RWPE2 (cell line): ENCODE measurements around the gene PLCB4.
A peak's percentile ranks its signal among the peaks of the same experiment; 100 is the strongest.

ENCODE experiments used
- ATAC-seq: fragments of 200-7000 bp; cut with Tn5 transposase; 3 replicates; pipeline ENCODE4 v1.9.1; 2021; ENCODE audit warnings: low read depth
- DNase-seq: peaks from one replicate; pipeline ENCODE4 v3.0.0-alpha.2; 2020; ENCODE audit warnings: low spot score
- H3K27ac ChIP-seq: fragments of 450-650 bp; 2 replicates; pipeline ENCODE4 v1.5.1; 2017; ENCODE audit warnings: mild to moderate bottlenecking; ENCODE audit not compliant: poor library complexity, severe bottlenecking
- H3K27me3 ChIP-seq: fragments of 250-450 bp; sonication (Bioruptor Pico); 2 replicates; pipeline ENCODE4 v1.5.1; 2021; ENCODE audit warnings: mild to moderate bottlenecking, moderate library complexity; ENCODE audit not compliant: insufficient read depth, poor library complexity, severe bottlenecking
- H3K36me3 ChIP-seq: fragments of 250-450 bp; sonication (Bioruptor Pico); 2 replicates; pipeline ENCODE4 v1.5.1; 2020; ENCODE audit warnings: low read depth, mild to moderate bottlenecking, moderate library complexity
- H3K4me1 ChIP-seq: fragments of 250-450 bp; sonication (Bioruptor Pico); 2 replicates; pipeline ENCODE4 v1.5.1; 2021; ENCODE audit warnings: mild to moderate bottlenecking, moderate library complexity; ENCODE audit not compliant: insufficient read depth, poor library complexity, severe bottlenecking
- H3K4me3 ChIP-seq: fragments of 250-450 bp; sonication (Bioruptor Pico); 2 replicates; pipeline ENCODE4 v1.5.1; 2021; ENCODE audit warnings: mild to moderate bottlenecking, moderate library complexity; ENCODE audit not compliant: severe bottlenecking
- H3K9me3 ChIP-seq: fragments of 250-450 bp; sonication (Bioruptor Pico); 2 replicates; pipeline ENCODE4 v1.5.1; 2021; ENCODE audit warnings: mild to moderate bottlenecking, moderate library complexity; ENCODE audit not compliant: severe bottlenecking
- TF ChIP-seq, protein P1 (sequence below): fragments of 450-650 bp; IDR thresholded peaks from one replicate; pipeline ENCODE4 v1.5.1; 2017; ENCODE audit warnings: mild to moderate bottlenecking, moderate library complexity; ENCODE audit not compliant: poor library complexity, severe bottlenecking

Gene PLCB4

DNA sequence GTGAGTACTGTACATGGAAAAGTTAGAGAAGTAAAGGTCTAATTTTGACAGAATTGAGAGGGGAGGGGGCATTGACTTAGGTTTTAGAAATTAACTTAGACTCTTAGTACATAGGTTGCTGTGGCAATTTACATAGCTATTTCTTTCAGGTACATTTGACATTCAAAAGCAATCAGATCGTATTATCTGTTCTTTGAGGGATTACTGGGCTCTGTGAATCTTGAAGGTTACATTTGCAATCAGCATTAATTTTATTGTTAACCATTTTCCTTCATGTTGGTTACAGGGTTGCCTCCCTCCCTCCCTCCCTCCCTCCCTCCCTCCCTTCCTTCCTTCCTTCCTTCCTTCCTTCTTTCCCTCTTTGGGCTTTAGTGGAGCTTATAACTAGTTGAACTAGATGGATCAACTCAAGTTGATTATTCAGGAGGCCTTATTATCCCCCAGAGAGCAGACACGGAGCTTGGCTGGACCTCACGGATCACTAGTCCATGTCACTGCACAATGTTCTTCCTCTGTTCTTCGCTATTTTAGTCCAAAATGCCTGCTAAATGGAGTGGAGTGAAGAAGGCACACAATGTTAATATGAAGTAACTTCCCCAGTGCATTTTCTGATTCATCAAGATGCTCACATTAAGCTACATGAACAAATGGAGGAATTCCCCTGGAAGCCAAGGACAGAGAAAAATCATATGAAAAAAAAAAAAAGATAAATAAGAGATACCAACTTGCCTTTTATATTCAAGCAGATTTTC lies 87.8 kb downstream of the PLCB4 start:
- no peak overlapping the region for H3K4me3 ChIP-seq
- no peak for DNase-seq
- 0 out of 2 replicates have a peak, but pooled peaks cover 4% of the 10 kb centered on the region for H3K36me3 ChIP-seq
- ATAC-seq: no peak
- H3K27ac ChIP-seq: no peak overlapping the region
- no peaks in the 10 kb centered on the region for H3K9me3 ChIP-seq
- H3K4me1 ChIP-seq: peaks cover 2% of the 10 kb centered on the region
- no peaks in the 10 kb centered on the region for H3K27me3 ChIP-seq
- TF ChIP-seq, protein P1, sequence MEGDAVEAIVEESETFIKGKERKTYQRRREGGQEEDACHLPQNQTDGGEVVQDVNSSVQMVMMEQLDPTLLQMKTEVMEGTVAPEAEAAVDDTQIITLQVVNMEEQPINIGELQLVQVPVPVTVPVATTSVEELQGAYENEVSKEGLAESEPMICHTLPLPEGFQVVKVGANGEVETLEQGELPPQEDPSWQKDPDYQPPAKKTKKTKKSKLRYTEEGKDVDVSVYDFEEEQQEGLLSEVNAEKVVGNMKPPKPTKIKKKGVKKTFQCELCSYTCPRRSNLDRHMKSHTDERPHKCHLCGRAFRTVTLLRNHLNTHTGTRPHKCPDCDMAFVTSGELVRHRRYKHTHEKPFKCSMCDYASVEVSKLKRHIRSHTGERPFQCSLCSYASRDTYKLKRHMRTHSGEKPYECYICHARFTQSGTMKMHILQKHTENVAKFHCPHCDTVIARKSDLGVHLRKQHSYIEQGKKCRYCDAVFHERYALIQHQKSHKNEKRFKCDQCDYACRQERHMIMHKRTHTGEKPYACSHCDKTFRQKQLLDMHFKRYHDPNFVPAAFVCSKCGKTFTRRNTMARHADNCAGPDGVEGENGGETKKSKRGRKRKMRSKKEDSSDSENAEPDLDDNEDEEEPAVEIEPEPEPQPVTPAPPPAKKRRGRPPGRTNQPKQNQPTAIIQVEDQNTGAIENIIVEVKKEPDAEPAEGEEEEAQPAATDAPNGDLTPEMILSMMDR: no peak

DNA sequence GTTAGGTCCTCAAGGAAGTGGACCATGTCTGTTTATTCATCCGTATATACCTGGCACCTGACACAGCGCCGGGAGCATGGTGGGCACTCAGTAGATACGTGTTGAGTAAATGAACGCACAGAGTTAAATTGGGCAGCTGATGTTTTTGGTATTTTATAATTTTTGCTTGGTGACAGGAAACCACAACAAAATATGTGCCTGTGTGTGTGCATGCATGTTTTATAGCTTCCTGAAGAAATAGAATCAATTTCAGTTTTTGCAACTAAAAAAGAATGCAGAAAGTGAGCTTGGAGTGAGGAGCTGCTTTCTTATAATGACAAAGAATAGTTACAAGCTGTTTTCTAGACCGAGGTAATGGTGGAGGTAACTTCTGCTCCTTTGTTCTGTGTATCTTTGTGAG lies 91.4 kb downstream of the PLCB4 start:
- DNase-seq (no peak), ATAC-seq (0 out of 3 replicates have a peak, but pooled peaks have one; percentile 18)
- Histone ChIP-seq H3K4me3 (no peak overlapping the region), H3K36me3 (0 out of 2 replicates have a peak, but pooled peaks cover 4% of the 10 kb centered on the region), H3K27me3 (no peaks in the 10 kb centered on the region), H3K9me3 (no peaks in the 10 kb centered on the region), H3K27ac (peak overlapping the region; percentile 6), H3K4me1 (peaks cover 2% of the 10 kb centered on the region)
- TF ChIP-seq, protein P1: no peak

DNA sequence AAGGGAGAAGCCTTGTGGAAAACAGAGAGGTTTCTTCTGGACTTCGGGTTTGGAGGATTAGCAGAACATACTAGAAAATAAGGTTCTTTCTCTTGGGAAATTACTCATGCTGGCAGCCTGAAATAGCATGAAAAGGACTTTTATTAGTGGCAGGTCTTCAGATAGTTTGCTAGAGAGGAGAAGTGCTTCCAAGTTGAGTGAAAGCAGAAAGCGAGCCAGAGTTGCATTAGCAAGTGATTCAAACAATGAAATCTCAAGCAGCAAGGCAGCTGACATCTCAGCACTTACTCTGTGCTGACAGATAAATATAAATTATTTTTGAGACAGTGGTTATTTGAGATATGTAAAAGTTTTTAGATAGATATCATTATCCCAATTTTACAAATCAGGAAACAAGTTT lies 91.9 kb downstream of the PLCB4 start:
- Histone ChIP-seq H3K4me1 (peaks cover 6% of the 10 kb centered on the region), H3K27me3 (no peaks in the 10 kb centered on the region), H3K4me3 (no peak overlapping the region), H3K36me3 (0 out of 2 replicates have a peak, but pooled peaks cover 4% of the 10 kb centered on the region), H3K27ac (peak overlapping the region; percentile 6), H3K9me3 (no peaks in the 10 kb centered on the region)
- DNase-seq (no peak), ATAC-seq (no peak; the same call in 2 of the 3 replicates)
- TF ChIP-seq, protein P1: no peak

DNA sequence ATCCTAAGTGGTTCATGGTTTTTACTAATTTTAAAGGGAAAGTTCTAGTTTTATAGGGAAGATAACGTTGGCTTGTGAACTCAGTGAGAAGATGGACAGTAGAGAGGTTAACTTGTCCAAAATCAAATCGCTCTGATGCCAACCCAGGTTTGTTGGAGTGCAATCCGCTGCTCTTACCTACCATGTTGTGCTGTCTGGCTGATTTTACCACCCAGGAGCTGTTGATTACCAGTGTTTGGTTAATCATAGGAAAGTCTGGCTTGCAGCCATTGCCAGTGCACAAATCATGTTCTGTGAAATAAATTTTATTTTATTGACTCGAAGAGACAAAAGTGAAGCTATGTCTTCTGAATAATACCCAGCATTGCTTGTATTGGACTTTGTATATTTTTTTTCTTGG lies 92.4 kb downstream of the PLCB4 start:
- ATAC-seq: no peak
- Histone ChIP-seq H3K36me3 (0 out of 2 replicates have a peak, but pooled peaks cover 4% of the 10 kb centered on the region), H3K4me1 (peaks cover 8% of the 10 kb centered on the region), H3K4me3 (no peak overlapping the region), H3K27ac (no peak overlapping the region), H3K27me3 (no peaks in the 10 kb centered on the region), H3K9me3 (no peaks in the 10 kb centered on the region)
- TF ChIP-seq, protein P1: no peak
- no peak for DNase-seq

DNA sequence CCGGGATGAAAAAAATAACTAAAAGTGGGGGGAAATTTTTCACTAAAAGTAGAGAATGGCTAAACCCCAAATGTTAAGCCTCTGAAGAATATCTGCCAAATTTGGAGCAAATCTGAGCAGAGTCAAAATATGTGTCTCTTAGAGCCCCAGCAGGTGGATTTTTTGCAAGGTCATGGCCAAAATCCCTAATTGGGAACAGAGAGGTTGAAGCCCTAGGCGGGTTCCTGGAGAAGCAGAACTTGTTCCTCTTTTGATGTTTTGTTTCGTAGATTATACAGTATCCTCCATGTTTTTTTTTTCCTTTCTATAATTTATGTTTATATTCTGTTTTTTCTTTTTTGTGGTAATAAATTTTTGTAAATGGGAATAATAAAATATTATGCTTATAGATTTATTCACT lies 94.4 kb downstream of the PLCB4 start:
- H3K4me3 ChIP-seq: no peak overlapping the region
- ATAC-seq: no peak
- DNase-seq: no peak
- no peaks in the 10 kb centered on the region for H3K27me3 ChIP-seq
- no peak overlapping the region for H3K27ac ChIP-seq
- peaks cover 12% of the 10 kb centered on the region for H3K36me3 ChIP-seq
- H3K9me3 ChIP-seq: no peaks in the 10 kb centered on the region
- H3K4me1 ChIP-seq: peaks cover 8% of the 10 kb centered on the region
- TF ChIP-seq, protein P1: no peak
